SK-N-SH (cell line): ENCODE measurements around the gene MALT1.

Experiments used
- CTCF ChIP-seq: fragments of 200-600 bp; sonication (generic); IDR thresholded peaks from 2 replicates; pipeline ENCODE4 v1.6.1; 2017; ENCODE audit warnings: antibody characterized with exemption, mild to moderate bottlenecking, moderate library complexity
- EP300 ChIP-seq, 2 experiments: IDR thresholded peaks; 2 replicates each; pipeline versions ENCODE4 v1.4.0 to v1.6.1; 2012; ENCODE audit warnings: borderline replicate concordance in 1 of 2, low read depth in 1 of 2, low read length in 1 of 2
- EZH2phosphoT487 ChIP-seq: fragments of 200-600 bp; sonication (generic); IDR thresholded peaks from 2 replicates; pipeline ENCODE4 v1.6.1; 2017; ENCODE audit warnings: low read depth, mixed run types, mild to moderate bottlenecking, antibody characterized with exemption, moderate library complexity, borderline replicate concordance
- GABPA ChIP-seq: IDR thresholded peaks from 2 replicates; pipeline ENCODE4 v1.4.0; 2012; ENCODE audit warnings: low read depth, mild to moderate bottlenecking
- MXI1 ChIP-seq: IDR thresholded peaks from 2 replicates; pipeline ENCODE4 v1.6.1; 2012; ENCODE audit warnings: mild to moderate bottlenecking, low read depth, low read length, improper control_type of control experiment
- POLR2AphosphoS5 ChIP-seq: IDR thresholded peaks from 2 replicates; pipeline ENCODE4 v1.6.1; 2012; ENCODE audit warnings: low read depth, low read length
- RAD21 ChIP-seq: IDR thresholded peaks from 2 replicates; pipeline ENCODE4 v1.6.1; 2012; ENCODE audit warnings: mild to moderate bottlenecking, low read length
- RFX5 ChIP-seq: IDR thresholded peaks from 2 replicates; pipeline ENCODE4 v1.6.1; 2012; ENCODE audit warnings: mild to moderate bottlenecking, improper control_type of control experiment, low read length
- ZBTB33 ChIP-seq: IDR thresholded peaks from 2 replicates; pipeline ENCODE4 v1.4.0; 2012; ENCODE audit warnings: low read depth, borderline replicate concordance

GRCh38 chr18:58772161-58772560 is 100.9 kb downstream of the MALT1 start:
- TF ChIP-seq POLR2AphosphoS5 (no peak), CTCF (no peak), EP300 (IDR thresholded peaks at IDR 0.05; ENCODE audit: borderline replicate concordance in 1 of 2, low read depth in 1 of 2, low read length in 1 of 2) (no peak), MXI1 (no peak), RFX5 (no peak), ZBTB33 (no peak), GABPA (no peak), EZH2phosphoT487 (no peak), RAD21 (no peak)
